IgD-negative memory B cell (primary cell): ENCODE measurements around the gene SMOC2. TPM values are rescaled to one million over a fixed set of nuclear protein-coding genes. Genes with fewer than 3 reads are reported as not detected.
A peak's percentile ranks its signal among the peaks of the same experiment; 100 is the strongest.
"Not testable (repeated sequence)": the region's sequence is repeated elsewhere in the genome, so short reads cannot be mapped to it uniquely, and the experiment has no call there.

Experiments
- H3K27ac Mint-ChIP-seq, 3 donors: one replicate each; pipeline ENCODE4 v1.8.0; 2020 to 2022; ENCODE audit warnings: mild to moderate bottlenecking in 3 of 3, mixed read lengths in 3 of 3, moderate library complexity in 1 of 3
- H3K27me3 Mint-ChIP-seq: one replicate; pipeline ENCODE4 v1.8.0; 2021; ENCODE audit warnings: mixed read lengths
- H3K36me3 Mint-ChIP-seq: one replicate; pipeline ENCODE4 v1.8.0; 2020; ENCODE audit warnings: mild to moderate bottlenecking, mixed read lengths
- H3K4me1 Mint-ChIP-seq, 3 donors: one replicate each; pipeline ENCODE4 v1.8.0; 2020 to 2022; ENCODE audit warnings: mixed read lengths in 3 of 3, mild to moderate bottlenecking in 1 of 3
- H3K4me3 Mint-ChIP-seq, 4 donors: one replicate each; pipeline ENCODE4 v1.8.0; 2020 to 2022; ENCODE audit warnings: mild to moderate bottlenecking in 4 of 4, mixed read lengths in 4 of 4, moderate library complexity in 3 of 4
- H3K9me3 Mint-ChIP-seq, 3 donors: one replicate each; pipeline ENCODE4 v1.8.0; 2020 to 2021; ENCODE audit warnings: mixed read lengths in 3 of 3, mild to moderate bottlenecking in 1 of 3
- polyA plus RNA-seq: library from polyadenylated mRNA; unstranded; fragments of 300-500 nt; fragmentation: Illumina TruSeq; gene quantifications from one replicate; pipeline ENCODE4 v1.2.3, GENCODE V29; 2021

The SMOC2 gene
- polyA plus RNA-seq, 1 donor from 2014 or later, result not detected

DNA sequence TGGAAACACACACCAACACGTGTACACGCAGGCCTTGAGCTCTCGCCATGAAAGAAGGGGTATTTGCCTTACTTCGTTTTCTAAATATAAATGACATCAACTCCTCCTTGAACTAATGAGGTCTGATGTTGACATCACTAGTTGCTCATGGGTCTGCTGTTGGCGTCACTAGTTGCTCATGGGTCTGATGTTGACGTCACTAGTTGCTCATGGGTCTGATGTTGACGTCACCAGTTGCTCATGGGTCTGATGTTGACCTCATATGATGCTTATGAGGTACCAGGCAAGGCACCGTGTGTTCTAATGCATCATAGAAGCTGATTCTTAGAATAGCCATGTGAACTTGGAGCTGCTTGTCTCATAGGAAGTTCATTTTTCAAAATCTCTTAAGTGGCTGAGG lies 116.5 kb downstream of the SMOC2 start:
- no peaks in the 10 kb centered on the region for H3K27me3 Mint-ChIP-seq
- no peaks in the 10 kb centered on the region for H3K4me1 Mint-ChIP-seq
- H3K9me3 Mint-ChIP-seq, result peaks cover 0 to 8% (median 4%) of the 10 kb centered on the region in 3 donors
- H3K4me3 Mint-ChIP-seq, result no peak overlapping the region
- H3K27ac Mint-ChIP-seq, result no peak overlapping the region
- peaks cover 2% of the 10 kb centered on the region for H3K36me3 Mint-ChIP-seq

DNA sequence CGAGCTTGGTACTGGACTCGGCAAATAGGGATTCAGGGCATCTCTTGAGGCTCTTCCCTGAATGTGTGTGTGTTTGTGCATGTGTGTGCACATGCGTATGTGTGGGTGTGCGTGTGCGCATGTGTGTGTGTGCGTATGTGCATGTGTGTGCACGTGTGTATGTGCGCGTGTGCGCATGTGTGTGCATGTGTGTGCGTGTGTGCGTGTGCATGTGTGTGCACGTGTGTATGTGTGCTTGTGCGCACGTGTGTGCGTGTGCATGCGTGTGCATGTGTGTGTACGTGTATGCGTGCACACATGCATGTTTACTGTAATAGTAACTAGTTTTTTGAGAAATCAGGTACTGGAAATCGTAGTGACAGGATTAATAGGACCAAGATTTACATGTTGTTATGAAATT lies 117.7 kb downstream of the SMOC2 start:
- H3K4me3 Mint-ChIP-seq, result no peak overlapping the region
- no peaks in the 10 kb centered on the region for H3K4me1 Mint-ChIP-seq
- peaks cover 5% of the 10 kb centered on the region for H3K27me3 Mint-ChIP-seq
- H3K36me3 Mint-ChIP-seq, result no peaks in the 10 kb centered on the region
- peaks cover 0 to 5% (median 3%) of the 10 kb centered on the region in 3 donors for H3K9me3 Mint-ChIP-seq
- no peak overlapping the region for H3K27ac Mint-ChIP-seq

DNA sequence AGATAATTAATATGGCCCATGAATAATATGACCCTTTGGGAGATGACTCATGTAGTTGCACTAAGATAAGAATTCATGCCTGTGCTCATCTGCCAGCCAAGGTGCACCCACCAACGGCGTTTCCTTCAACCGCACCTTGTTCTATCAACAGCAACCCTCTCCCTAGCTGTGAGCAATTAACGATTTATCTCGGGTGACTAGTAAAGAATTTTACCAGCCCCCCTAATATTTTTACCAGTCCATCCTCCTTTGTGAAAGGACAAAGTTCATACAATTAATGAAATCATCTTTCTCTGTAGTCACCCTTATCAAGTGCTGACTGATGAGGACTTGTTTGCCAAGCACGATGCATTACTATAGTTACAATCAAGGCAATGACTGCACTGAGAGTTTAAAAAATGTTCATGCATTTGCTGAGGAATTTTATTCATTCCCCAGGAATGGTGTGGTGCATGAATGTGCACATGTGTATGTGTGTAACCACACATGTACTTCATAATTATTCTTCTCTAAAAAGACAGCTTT lies 118.7 kb downstream of the SMOC2 start:
- Mint-ChIP-seq H3K4me3 (no peak overlapping the region), H3K4me1 (no peaks in the 10 kb centered on the region), H3K36me3 (no peaks in the 10 kb centered on the region), H3K9me3 (peaks cover 0 to 3% (median 3%) of the 10 kb centered on the region in 3 donors), H3K27me3 (peaks cover 5% of the 10 kb centered on the region), H3K27ac (no peak overlapping the region)

DNA sequence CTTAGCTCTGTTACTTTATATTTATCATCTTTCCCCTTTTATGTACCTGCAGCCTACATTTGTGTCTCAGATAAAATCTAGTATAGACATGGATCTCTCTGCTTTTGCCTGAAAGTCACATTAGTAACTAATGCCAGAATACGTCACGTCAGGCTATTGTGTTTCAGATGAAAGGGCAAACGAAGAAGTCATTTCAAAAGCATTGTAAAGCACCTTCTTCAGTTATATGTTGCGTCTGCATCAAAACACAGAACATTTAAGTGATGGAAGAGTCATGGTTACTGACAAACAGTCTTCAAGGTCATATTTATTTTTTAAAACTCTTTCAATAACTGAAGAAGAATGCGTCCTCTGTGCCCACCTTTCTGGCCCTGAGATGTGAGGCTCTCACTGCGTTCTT lies 119.1 kb downstream of the SMOC2 start:
- no peaks in the 10 kb centered on the region for H3K36me3 Mint-ChIP-seq
- no peak overlapping the region for H3K27ac Mint-ChIP-seq
- peaks cover 5% of the 10 kb centered on the region for H3K27me3 Mint-ChIP-seq
- H3K4me3 Mint-ChIP-seq, result no peak overlapping the region
- H3K9me3 Mint-ChIP-seq, result peaks cover under 1 to 4% (median 3%) of the 10 kb centered on the region in 3 donors
- H3K4me1 Mint-ChIP-seq, result no peaks in the 10 kb centered on the region

DNA sequence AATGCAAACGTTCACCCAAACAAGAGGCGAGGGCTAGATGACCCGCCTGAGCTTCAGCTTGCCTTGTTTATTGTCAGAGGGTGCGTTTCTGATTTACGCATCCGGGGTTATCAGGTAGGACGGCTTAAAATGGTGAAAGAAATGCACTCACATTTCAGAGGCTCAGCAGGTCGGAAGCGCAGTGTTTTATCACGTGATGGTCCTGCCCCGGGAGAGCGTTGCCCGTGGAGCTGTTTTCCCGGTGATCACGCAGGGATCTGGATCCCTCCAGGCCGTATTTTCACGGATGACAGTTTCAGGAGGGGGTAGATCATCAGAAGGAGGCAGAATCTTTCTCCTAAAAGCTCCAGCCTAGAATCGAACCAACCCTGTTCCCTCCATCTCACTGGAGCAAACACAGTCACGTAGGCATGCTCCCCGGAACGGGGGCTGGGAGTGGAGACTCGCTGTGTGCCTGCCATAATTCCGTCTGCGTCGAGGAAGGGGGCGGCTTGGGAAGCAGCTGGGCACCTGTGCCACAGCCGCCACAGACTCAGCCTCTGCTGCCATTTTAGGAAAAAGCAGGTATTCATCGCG lies 121.7 kb downstream of the SMOC2 start:
- Mint-ChIP-seq H3K4me3 (no peak overlapping the region), H3K27ac (no peak overlapping the region), H3K36me3 (no peaks in the 10 kb centered on the region), H3K9me3 (peaks cover 3 to 6% (median 4%) of the 10 kb centered on the region in 3 donors), H3K27me3 (peaks cover 5% of the 10 kb centered on the region), H3K4me1 (no peaks in the 10 kb centered on the region)

DNA sequence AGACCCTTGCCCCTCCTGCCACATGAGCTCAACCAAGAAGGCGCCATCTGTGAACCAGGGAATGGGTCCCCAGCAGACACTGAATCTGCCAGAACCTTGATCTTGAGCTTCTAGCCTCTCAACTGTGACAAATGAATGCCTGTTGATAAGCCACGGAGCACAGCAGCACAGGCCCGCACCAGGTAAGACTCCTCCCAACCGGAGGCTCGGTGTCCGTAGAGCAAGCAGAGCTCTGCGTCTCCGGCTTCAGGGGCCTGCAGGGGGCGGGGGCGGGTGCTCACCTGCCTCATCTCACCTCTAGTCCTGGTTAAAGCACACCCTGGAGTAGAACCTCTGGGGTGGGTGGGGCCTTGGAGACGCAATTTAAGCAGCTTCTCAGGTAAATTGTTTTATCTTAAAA lies 122.7 kb downstream of the SMOC2 start:
- H3K27ac Mint-ChIP-seq, result no peak overlapping the region
- peaks cover 5% of the 10 kb centered on the region for H3K27me3 Mint-ChIP-seq
- H3K4me3 Mint-ChIP-seq, result no peak overlapping the region
- H3K4me1 Mint-ChIP-seq, result no peaks in the 10 kb centered on the region
- H3K36me3 Mint-ChIP-seq, result no peaks in the 10 kb centered on the region
- H3K9me3 Mint-ChIP-seq, result peaks cover 2 to 5% (median 4%) of the 10 kb centered on the region in 3 donors

DNA sequence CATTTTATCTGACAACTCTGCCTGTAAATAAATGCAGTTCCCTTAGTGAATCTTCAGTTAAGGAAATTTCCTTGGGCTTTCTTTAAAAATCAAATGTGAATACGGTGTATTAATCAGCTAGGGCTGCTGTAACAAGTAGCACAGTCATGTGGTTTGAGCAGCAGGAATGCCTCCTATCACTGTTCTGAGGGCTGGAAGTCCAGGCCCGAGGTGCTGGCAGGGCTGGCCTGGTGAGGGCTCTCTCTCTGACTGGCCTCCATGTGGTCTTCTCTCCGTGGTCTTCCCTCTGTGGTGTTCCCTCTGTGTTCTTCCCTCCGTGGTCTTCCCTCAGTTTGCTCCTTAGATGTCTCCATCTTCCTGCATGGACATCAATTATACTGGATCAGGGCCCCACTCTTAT lies 124.1 kb downstream of the SMOC2 start:
- no peaks in the 10 kb centered on the region for H3K4me1 Mint-ChIP-seq
- peaks cover 7% of the 10 kb centered on the region for H3K27me3 Mint-ChIP-seq
- peaks cover 2 to 7% (median 7%) of the 10 kb centered on the region in 3 donors for H3K9me3 Mint-ChIP-seq
- H3K36me3 Mint-ChIP-seq, result no peaks in the 10 kb centered on the region
- H3K4me3 Mint-ChIP-seq, result no peak overlapping the region
- H3K27ac Mint-ChIP-seq, result no peak overlapping the region

DNA sequence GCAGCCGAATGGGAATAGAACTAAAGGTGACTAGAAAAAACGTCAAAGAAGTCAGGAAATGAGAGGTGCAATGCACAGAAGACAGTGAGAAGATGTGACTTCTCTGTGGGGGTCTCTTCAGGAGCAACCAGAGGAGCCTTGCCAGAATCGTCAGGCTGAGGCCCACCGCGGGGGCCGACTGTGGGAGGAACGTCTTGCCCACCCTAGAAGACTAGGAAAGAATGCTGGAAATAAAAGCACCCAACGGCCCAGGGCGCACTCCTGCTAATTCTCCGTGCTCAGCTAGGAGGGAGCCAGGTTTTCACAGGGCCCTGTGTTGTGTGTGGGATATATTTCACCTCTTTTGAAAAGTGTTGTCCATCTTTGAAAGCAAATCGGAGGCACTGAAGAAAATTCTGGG lies 129.2 kb downstream of the SMOC2 start:
- Mint-ChIP-seq H3K4me1 (no peaks in the 10 kb centered on the region), H3K4me3 (no peak overlapping the region), H3K9me3 (peaks cover 2 to 11% (median 5%) of the 10 kb centered on the region in 3 donors), H3K27ac (no peak overlapping the region), H3K27me3 (peaks cover 2% of the 10 kb centered on the region), H3K36me3 (no peaks in the 10 kb centered on the region)

DNA sequence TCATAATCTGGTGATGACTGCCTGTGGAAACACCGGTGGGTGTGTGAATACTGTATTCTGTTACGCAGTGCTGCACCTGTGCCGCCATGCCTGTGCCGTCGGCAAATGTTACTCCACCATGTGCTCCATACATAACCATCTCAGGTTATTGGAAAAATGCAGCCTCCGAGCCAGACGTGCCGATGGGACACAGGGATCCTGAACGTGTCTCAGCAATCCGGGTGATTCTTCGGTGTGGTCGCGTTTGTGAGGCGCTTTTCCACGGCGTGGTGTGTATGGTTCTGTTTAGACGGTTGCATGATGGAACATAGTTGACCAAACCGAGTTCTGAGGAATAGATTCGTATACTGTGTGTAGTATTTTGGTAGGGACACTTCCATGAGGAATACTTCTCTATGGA lies 130.3 kb downstream of the SMOC2 start:
- Mint-ChIP-seq H3K27me3 (peaks cover 2% of the 10 kb centered on the region), H3K27ac (no peak overlapping the region), H3K9me3 (peaks cover 2 to 9% (median 4%) of the 10 kb centered on the region in 3 donors), H3K36me3 (no peaks in the 10 kb centered on the region), H3K4me3 (no peak overlapping the region), H3K4me1 (no peaks in the 10 kb centered on the region)

DNA sequence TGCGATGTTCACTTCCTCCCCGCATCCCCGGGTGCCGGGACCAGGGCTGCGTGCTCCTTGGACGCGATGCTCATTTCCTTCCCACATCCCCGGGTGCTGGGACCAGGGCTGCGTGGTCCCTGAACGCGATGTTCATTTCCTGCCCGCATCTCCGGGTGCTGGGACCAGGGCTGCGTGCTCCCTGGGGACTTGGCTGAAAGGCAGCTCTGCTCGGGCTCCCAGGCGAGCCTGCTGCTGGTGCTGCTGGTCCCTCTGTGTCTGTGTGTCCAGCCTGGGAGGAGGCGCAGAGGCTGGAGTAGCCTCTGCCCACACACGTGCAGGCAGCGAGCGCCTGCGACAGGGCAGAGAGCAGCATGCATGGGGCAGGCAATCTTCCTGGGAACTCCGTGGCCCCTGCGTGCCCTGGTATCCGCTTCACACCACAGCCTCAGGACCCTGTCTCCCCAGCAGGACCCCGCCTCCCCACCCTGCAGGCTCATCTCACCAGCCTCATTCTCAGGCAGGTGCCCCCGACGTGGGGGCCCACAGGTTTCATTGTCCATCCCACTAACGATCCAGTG lies 132.4 kb downstream of the SMOC2 start:
- H3K4me3 Mint-ChIP-seq, H3K36me3 Mint-ChIP-seq, H3K27me3 Mint-ChIP-seq, H3K9me3 Mint-ChIP-seq, H3K27ac Mint-ChIP-seq, H3K4me1 Mint-ChIP-seq: not testable (repeated sequence)

DNA sequence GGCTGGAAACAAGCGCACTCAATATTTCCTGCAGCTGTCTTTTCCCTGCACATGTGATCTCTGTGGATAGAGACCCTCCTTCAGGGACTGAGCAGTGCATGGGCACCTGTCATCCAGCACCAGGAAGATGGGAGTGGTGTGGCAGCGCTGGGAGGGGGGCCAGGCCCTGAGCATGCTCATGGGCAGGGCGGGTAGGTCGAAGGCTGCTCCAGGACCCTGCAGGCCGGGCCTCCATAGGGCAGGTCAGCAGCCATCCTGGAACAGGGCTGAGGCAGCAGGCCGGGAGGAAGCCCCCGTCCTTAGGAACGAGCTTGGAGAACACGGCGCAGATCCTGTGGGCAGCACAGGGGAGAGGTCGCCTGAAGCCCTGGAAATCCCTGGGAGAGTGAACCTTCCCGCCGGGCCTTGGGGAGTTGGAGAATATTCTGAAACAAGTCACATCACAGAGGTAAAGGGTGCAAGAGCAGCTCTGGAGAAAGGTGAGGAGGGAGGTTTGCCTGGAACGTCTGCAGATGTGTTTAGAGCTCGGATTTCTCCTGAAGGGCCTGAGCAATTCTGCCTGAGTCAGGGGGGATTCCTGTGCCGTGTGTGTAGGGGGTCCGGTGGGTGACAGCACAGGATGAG lies 133.2 kb downstream of the SMOC2 start:
- Mint-ChIP-seq H3K27ac (no peak overlapping the region), H3K9me3 (peaks cover 2 to 9% (median 6%) of the 10 kb centered on the region in 3 donors), H3K36me3 (no peaks in the 10 kb centered on the region), H3K27me3 (peaks cover 2% of the 10 kb centered on the region), H3K4me3 (peak overlapping the region in 1 of 4 donors; percentile 61), H3K4me1 (no peaks in the 10 kb centered on the region)

DNA sequence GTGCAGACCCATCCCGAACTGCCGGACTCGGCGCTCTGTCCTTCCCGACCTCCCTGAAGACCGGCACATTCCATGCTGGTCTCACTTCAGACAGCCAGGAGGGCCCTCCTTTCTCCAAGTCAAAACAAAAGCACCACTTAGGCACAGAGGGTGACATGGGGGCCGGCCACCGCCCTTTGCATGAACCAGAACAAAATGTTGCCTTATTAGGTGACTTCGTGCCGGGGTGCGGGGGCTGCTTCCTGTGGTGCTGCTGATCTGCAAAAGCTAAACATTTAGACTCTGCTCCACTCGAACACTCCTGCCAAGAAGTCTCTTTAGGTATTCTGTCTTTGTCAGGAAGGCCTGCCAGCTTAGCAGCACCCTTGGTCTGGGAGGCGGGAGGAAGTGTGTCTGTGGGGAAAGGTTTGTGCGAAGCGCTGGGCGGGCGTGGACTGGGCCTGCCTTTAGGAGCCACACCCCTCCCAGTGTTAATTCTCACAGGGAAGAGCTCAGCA lies 133.8 kb downstream of the SMOC2 start:
- Mint-ChIP-seq H3K9me3 (peaks cover under 1 to 7% (median 5%) of the 10 kb centered on the region in 3 donors), H3K4me1 (no peaks in the 10 kb centered on the region), H3K36me3 (no peaks in the 10 kb centered on the region), H3K27me3 (peaks cover under 1% of the 10 kb centered on the region), H3K27ac (peak overlapping the region in 1 of 3 donors; percentile 27), H3K4me3 (no peak overlapping the region)

DNA sequence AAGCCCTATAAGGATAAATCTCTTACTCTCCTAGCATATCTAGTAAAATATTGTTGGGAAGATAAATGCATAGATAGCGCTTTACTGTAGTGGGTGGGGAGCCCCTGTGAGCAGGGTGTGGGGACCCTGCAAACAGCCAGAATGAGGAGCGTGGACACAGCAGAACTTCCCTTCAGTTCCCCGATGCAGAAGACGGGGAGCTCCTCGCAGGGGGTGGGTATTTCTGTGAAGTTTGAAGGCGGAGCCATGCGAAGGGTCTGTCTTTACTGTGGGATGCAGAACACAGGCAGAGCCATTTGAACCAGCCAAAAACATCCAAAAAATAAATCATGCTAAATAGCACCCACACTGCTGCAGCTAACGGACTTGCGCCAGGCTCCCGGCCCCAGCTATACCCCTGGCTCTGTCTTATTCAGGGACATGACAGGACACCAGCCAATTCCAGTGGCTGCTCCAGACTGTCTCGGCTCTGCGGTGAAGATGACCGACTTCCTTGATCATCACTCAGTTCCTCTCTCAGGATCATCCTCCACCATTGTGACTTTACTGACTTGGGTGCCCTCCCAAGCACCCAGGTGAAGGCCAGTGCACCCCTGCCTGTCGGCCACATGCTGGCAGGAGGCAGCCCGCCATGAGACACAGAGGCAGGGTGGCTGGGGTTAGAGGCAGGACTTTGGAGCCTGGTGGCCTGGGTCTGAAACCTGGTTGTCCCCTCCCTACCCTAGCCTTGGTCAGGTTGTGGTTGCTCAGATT lies 134.5 kb downstream of the SMOC2 start:
- H3K27ac Mint-ChIP-seq, result peak overlapping the region in 1 of 3 donors; percentile 27
- no peak overlapping the region for H3K4me3 Mint-ChIP-seq
- no peaks in the 10 kb centered on the region for H3K4me1 Mint-ChIP-seq
- H3K36me3 Mint-ChIP-seq, result no peaks in the 10 kb centered on the region
- H3K27me3 Mint-ChIP-seq, result no peaks in the 10 kb centered on the region
- peaks cover 0 to 4% (median 4%) of the 10 kb centered on the region in 3 donors for H3K9me3 Mint-ChIP-seq

DNA sequence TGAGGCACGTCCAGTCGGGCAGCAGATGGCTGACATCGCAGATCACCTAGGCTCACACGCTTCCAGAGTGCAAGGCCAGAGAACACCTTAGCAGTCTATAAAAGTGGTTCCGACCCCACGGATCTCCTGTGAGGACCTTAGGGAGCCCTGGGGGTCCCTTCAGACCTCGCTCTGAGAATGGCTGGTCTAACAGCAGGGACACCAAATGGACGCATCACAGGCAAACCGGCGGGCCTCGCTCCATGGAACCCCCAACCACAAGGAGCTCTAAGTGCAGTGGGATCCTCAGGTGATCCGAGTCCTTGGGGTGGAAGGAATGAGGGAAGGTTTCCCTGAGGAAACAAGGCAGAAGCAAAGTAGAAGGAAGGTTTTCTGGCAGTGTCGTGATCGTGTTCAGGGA lies 135.4 kb downstream of the SMOC2 start:
- Mint-ChIP-seq H3K27ac (no peak overlapping the region), H3K4me3 (no peak overlapping the region), H3K36me3 (no peaks in the 10 kb centered on the region), H3K27me3 (no peaks in the 10 kb centered on the region), H3K4me1 (no peaks in the 10 kb centered on the region), H3K9me3 (peaks cover 0 to 4% (median 0%) of the 10 kb centered on the region in 3 donors)

DNA sequence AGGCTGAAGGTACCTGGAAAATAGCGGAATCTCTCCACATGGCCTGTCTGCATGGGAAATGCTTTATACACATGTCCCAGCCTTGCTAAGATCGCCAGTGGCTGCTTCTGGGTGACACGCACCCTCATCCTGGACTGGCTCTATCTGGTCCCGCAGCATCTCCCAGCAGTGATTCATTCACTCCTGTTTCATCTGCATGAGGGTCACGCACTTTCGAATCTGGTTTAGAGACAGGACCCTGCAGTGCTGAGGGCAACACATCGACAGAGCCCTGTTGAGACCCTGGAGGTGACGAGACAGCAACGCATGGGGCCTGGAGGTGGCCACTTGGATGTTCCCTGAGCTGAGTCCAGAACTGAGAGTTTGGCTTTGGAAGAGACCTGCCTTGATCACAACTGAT lies 136.5 kb downstream of the SMOC2 start:
- H3K27me3 Mint-ChIP-seq, result no peaks in the 10 kb centered on the region
- peaks cover 0 to 4% (median 0%) of the 10 kb centered on the region in 3 donors for H3K9me3 Mint-ChIP-seq
- H3K4me3 Mint-ChIP-seq, result no peak overlapping the region
- no peaks in the 10 kb centered on the region for H3K4me1 Mint-ChIP-seq
- H3K27ac Mint-ChIP-seq, result no peak overlapping the region
- H3K36me3 Mint-ChIP-seq, result no peaks in the 10 kb centered on the region
